Measurements from ENCODE around the gene TMEM53.

TMEM53 gene

GRCh38 chr1:44628962-44629756 is 45.1 kb downstream of the TMEM53 start:
- no peak for DNase-seq (ENCODE audit: low spot score)

GRCh38 chr1:44625348-44625747 is 48.9 kb downstream of the TMEM53 start:
- no peak for DNase-seq (ENCODE audit: low spot score)

DNA sequence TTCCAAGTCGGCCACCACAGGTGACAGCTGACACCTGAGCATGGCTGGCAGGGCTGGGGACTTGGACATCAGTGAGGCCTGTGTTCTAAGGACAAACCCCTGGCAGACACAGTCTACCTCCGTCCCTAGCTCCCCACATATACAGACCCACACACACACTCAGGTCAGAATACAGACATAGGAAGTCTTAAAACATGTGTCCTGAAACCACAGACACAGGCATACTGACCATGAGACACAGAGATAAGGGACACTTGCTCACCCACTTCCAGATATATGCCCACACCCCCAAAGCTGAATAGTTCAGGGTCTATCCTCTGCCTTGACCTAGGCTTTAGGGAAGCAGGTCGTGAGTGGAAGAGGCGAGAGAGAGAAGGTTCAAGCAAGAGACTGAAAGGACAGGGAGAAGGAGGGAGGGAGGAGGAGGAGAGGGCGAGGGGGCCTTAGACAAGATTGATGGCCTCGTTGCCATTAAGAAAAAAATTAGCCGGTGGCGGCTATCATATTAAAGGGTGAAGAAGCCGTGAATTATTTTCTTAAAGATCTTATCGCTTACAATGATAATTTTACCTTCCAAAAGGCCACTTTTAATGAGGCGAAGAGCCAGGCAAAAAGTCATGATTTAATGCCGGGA is 49.9 kb downstream of the TMEM53 start:
- no peak for DNase-seq (ENCODE audit: low spot score)

DNA sequence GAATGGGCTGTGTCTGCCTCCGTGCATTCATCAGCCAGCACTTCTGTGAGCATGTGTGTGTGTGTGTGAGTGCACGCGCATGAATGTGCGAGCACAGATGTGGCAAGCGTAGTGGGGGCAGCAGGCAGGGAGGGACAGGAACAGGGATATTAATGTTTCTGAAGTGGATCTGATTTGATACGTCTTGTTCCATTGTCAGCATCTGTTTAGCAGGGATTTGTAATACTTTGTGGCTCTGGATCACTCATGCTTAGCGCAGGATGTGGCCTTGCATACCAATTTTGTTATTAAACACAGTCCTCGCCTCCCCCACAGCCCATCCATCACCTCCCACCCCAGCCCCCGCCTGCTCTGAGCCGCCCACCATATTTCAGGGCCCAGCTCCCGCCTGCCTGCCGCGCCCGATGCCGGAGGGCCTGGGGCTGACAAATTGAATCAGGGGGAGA is 52.4 kb downstream of the TMEM53 start:
- no peak for DNase-seq (ENCODE audit: low spot score)

DNA sequence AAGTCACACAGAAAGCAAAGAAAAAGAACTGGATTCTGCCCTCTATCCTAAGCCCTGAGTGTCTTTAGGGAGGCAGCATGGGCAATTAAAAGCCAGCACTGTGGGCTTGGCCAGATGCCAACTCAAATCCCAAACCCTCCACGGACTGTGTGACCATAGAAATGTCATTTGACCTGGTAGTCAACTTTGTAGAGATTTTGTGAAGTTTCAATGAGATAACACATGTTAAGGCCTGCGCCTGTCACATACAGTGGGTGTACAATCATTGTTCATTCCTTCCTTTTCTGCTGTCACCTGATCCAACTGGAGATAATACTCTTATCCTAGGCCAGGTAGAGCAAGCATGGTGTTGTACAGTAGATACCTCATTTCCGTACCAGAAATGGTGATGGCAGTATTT is 54.2 kb downstream of the TMEM53 start:
- DNase-seq (ENCODE audit: low spot score): no peak

GRCh38 chr1:44619261-44619900 is 54.9 kb downstream of the TMEM53 start:
- DNase-seq (ENCODE audit: low spot score): no peak

DNA sequence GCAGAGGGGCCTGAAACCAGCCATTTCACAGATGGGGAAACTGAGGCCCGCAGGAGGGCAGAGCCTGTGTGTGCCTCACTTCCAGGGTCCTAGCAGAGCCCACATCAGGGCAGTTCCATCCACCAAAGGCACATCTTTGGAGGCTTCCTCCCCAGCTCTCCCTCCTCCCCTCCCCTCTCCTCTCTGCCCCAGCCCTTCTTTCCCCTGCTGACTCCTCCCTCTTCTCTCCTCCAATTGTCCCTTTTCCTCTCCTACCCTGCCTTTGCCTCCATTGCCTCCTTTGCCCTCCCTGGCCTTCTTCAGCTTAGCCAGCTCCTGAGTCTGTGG is 56.6 kb downstream of the TMEM53 start:
- DNase-seq (ENCODE audit: low spot score): no peak

DNA sequence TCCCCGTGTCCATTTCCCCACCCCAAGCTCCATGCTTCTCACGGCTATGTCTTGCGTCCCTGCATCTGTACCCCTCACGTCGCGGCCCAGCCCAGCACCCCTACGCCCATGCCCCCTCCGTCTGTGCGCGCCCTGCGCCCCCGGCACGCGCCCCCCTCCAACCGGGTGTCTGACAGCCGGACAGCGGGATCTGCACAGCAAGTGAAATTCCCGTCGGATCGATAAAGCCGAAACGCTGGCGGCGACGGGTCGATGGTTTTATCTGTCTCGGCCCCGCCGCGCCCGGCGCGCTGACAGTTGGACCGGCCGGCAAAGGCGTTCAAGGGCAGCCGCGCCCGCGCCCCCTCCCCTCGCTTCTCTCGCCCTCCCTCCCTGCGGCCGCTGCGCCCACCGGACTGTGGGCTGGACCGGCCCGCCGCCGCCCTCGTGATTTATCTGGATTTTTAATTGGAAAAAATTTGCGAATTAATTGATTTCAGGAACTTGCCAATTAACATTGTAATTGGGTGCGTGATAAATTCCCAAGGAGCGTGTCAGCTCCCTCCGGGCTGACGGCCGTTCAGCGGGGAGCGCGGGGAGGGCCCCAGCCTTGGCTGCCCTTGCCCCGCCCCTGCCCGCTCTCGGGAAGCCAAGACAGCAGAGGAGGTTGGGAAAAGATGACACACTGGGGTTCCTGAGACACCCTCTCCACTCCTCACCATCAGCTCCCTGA is 57.1 kb downstream of the TMEM53 start:
- DNase-seq (ENCODE audit: low spot score): no peak

DNA sequence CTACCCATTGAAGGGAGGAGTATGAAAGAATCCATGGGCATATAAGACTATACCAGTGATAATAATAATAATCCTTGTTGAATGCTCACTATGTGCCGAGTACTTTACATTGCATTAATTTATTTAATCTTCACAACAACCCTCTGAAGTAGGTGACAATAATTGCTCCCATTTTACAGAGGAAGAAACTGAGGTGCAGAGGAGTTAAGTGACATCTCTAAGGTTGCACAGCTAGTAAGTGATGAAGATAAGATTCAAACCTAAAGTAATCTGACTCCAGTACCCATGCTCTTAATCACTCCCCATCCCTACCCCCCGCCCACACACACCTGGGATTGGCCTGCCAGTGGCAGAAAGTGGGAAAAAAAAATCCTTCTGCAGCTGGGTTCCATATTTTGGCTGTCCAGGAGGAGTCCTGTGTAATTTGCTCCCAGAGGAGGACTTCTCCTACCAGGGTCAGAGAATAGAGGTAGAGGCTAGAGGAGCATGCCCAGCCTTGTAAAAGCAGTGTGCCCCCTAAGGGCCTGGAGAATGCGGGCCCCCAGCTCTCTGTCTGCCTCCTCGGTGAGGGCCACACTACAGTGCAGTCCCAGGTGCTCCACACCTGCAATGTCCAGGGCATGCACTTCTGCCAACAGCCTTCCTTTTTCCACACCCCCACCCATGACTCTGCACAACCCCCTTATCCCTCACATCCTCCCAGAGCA is 57.8 kb downstream of the TMEM53 start:
- no peak for DNase-seq (ENCODE audit: low spot score)

GRCh38 chr1:44613941-44614340 is 60.3 kb downstream of the TMEM53 start:
- DNase-seq (ENCODE audit: low spot score): no peak

- no peak for DNase-seq (ENCODE audit: low spot score)
Measured at GRCh38 chr1:44611866-44612265, 62.4 kb downstream of the TMEM53 start.

DNA sequence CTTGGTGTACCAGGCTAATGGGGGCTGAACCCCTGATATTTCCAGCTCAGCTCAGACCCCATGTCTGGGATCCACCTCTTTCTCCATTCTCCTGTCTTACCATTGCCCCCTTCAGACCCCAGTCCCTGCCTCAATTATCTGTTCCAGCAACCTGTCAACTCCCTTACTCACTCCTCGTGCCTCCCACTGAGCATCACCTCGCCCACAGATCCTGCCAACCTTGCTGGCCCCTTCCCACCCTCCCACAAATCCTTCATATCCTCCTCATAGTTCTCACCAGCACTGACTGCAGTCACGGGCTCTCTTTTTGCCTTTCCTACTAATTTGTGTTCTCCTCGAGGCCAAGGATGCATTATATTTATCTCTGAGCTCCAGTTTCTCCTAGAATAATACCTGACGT is 62.9 kb downstream of the TMEM53 start:
- DNase-seq (ENCODE audit: low spot score): no peak

- no peak for DNase-seq (ENCODE audit: low spot score)
Measured at GRCh38 chr1:44610527-44611148, 63.6 kb downstream of the TMEM53 start.

GRCh38 chr1:44609768-44610526 is 64.3 kb downstream of the TMEM53 start:
- DNase-seq (ENCODE audit: low spot score): no peak

GRCh38 chr1:44609412-44609767 is 64.9 kb downstream of the TMEM53 start:
- DNase-seq (ENCODE audit: low spot score): peak; percentile 79

- peak; percentile 31 for DNase-seq (ENCODE audit: low spot score)
Measured at GRCh38 chr1:44608141-44608540, 66.1 kb downstream of the TMEM53 start.

DNA sequence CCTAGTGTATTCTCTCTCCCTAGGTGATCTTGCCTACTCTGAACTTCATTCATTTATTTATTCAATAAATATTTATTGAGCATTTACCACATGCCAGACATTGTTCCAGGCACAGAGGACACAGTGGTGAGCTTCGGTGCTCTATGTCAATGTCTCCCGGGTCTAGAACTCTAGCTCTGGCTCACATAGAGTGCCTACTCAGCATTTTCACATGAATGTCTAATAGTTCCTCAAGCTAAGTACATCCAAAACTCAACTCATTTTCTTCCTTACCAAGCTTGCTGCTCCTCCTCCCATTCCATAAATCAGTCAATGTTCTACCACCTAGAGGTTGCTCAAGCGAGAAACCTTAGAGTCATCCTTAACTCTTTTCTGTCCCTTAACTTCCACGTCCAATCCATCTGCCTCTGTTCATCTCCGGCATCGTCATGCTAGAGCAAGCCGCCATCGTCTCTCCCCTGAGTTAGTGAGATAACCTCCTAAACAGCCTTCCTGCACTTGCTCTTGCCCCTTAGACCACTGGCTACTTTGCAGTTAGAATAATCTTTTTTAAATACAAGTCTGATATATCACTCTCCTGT is 67.5 kb downstream of the TMEM53 start:
- DNase-seq (ENCODE audit: low spot score): no peak

GRCh38 chr1:44605914-44606615 is 68.2 kb downstream of the TMEM53 start:
- DNase-seq (ENCODE audit: low spot score): no peak

DNA sequence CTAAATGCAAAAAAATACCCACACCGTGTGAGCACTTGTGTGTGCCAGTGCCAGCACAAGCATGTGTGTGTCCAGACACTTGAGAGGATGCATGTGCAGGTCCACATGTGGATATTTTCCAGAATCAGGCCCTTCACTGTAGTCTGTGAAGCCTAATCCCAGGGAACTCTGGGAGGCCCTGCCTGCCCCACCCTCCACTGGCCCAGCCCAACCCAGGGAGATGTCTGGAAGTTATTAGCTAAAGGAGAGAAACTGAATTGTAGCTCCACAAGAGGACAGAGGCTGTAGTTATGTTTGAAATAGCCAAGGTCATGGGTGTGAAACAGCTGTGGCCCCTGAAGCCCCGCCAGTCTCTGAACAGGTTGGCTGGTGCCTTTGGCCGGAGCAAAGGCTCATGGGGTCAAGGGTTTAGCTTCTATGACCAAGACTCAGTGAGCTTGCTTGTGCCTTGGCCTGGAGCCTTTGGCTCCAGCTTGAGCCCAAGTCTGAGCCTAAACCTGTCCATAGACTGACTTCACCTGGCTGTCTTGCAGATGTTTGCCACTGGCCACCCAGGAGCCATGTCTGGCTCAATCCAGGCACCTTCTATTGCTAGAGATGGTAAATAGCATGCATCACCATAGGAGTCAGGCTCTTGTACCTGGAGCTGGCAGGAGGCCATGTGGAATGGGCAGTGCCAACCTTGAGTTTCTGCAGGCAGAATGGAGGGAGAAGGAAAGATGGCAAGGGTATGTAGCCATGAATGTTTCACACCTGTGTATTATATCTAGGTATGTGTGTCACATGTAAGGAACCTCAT is 69.9 kb downstream of the TMEM53 start:
- DNase-seq (ENCODE audit: low spot score): no peak

All from hematopoietic multipotent progenitor cell treated with erythropoietin and hydrocortisone succinate and interleukin-3 and kit ligand, for 17 days (in vitro differentiated cells).